Measurements from ENCODE around the gene C4B.
"Not testable (repeated sequence)": the region's sequence is repeated elsewhere in the genome, so short reads cannot be mapped to it uniquely, and the experiment has no call there.

C4B gene

DNA sequence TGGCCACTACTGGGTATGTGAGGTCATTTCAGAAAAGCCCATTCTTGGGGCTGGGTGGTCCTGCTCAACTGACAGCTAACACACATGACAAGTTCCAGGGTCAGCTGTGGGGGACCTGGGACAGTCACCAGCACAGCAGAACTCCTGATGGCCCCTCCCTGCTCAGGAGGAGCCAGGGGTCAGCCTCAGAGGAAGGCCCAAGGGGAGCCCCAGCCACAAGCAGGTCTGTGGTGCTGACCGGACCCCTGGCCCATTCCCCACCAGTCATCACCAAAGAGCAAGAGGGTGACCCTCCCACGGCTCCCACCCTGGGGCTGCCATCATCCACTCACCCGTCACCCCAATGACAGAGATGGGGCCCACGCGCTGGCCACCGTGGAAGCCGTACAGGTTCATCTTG, 41.7 kb downstream of the C4B start:
- no peak for DNase-seq

DNA sequence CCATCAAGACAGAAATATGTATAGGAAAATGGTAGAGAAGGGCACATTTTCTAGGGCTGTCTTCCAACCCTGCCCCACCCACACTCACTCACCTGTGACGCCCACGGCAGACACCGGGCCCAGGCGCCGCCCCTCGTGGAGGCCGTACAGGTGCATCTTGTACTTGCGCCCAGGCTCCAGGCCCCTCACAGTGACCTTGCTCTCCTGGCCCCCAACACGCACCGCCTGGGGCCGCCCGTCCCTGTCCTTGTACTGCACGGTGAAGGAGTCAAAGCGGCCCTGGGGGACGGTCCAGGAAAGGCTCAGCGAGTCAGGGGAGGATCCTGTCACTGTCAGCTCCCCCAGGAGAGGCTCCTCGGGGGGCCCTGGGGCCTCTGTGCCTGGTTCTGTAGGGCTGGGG, 43.4 kb downstream of the C4B start:
- no peak for DNase-seq

DNA sequence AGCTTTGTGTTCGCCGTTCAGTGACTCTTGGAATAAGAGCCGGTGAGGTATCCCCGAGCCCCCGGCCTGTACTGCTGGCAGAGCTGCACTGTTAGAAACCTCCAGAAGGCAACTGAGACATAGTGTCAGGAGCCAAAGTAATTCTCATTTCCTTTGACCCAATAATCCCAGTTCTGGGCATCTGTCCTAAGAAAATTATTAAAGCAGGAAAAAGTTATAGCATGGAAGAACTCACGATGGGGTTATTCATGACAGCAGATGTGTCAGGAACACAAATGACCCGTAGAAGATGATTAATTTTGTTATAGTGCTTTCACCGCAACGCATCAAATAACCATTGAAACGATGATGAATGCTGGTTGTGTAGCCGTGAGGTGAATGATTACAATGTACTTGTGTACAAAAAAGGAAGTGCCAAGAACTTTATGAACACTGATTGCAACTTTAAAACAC, 43.9 kb downstream of the C4B start:
- DNase-seq, result no peak

DNA sequence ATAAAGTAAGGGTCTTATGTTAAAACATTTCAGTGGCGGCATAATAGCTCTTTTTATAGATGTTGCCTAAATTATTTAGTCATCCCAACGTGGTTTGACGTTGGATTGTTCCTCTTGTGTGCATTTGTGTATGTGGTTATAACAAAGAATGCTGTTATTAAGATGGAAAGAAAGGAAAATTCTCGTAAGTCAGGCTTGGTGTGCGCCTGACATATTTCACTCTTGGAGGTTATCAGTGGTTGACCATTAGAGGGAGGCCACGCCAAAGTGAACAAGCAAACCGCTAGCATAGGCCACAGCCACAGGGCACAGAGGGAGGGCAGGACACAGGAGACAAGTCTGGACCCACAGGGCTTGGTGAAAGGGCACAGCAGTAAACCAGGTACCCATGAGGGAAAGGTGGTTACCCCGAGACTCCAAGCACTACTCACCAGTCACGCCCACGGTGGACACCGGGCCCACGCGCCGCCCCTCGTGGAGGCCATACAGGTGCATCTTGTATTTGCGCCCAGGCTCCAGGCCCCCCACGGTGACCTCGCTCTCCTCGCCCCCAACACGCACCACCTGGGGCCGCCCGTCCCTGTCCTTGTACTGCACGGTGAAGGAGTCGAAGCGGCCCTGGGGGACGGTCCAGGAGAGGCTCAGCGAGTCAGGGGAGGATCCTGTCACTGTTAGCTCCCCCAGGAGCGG, 46.5 kb downstream of the C4B start:
- DNase-seq, result no peak

DNA sequence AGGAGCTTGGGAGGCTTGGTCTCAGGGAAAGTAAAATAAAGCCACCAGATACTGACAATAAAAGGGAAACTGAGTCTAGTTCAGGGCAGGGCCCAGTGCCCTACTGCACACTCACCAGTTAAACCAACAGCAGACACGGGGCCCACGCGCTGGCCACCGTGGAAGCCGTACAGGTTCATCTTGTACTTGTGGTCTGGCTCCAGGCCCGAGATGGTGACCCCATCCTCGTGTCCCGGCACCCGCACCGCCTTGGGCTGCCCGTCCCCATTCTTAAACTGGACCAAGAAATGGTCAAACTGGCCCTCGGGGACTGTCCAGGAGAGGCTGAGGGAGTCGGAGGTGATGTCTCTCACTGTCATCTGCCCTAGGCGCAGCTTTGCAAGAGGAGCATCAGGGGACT, 50.1 kb downstream of the C4B start:
- no peak for DNase-seq

DNA sequence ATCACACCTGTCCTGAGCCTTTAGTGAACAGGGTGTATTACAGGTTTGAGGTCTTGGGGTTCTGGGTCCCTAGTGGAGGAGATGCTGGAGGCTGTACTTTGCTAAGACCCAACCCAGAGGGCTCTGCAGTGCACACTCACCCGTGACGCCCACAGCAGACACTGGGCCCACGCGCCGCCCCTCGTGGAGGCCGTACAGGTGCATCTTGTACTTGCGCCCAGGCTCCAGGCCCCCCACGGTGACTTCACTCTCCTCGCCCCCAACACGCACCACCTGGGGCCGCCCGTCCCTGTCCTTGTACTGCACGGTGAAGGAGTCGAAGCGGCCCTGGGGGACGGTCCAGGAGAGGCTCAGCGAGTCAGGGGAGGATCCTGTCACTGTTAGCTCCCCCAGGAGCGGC, 52.9 kb downstream of the C4B start:
- not testable (repeated sequence) for DNase-seq

DNA sequence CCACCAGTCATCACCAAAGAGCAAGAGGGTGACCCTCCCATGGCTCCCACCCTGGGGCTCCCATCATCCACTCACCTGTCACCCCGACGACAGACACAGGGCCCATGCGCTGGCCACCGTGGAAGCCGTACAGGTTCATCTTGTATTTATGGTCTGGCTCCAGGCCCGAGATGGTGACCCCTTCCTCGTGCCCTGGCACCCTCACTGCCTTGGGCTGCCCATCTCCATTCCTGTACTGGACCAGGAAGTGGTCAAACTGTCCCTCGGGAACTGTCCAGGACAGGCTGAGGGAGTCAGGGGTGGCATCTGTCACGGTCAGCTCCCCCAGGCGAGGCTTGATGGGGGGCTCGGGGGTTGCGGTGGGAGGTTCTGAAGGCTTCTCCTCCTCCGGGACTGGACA, 53.7 kb downstream of the C4B start:
- DNase-seq, result not testable (repeated sequence)

DNA sequence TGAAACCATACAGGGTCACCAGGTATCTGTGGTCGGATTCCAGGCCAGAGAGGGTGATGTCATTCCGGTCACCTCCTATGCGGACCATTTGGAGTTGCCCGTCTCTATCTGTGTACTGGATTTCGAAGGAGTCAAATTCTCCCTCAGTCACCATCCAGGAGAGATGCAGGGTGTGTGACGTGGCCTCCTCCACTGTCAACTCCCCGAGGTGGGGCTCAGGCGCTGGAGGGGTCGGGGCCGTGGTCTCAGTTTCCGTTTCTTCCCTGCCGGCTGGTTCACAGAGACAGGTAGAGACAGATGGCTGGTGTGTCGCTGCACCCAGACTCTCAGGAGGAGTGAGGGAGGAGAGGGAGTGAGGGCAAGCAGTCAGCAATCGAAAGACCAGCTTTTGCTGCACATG, 54.3 kb downstream of the C4B start:
- DNase-seq, result no peak

DNA sequence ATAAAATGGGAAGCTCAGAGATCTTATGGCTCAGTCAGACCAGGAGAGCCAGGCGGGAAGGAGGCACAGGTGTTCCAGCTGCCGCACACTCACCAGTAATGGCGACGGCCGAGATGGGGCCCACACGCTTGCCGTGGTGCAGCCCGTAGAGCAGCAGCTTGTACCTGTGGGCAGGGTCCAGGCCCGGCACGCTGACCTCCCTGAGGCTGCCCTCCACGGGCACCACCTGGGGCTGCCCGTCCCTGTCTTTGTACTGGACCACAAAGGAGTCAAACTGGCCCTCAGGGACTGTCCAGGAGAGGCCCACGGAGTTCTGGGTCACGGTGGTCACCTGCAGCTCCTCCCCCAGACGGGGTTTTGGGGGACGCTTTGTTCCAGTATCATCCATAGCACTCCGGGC, 54.9 kb downstream of the C4B start:
- no peak for DNase-seq

DNA sequence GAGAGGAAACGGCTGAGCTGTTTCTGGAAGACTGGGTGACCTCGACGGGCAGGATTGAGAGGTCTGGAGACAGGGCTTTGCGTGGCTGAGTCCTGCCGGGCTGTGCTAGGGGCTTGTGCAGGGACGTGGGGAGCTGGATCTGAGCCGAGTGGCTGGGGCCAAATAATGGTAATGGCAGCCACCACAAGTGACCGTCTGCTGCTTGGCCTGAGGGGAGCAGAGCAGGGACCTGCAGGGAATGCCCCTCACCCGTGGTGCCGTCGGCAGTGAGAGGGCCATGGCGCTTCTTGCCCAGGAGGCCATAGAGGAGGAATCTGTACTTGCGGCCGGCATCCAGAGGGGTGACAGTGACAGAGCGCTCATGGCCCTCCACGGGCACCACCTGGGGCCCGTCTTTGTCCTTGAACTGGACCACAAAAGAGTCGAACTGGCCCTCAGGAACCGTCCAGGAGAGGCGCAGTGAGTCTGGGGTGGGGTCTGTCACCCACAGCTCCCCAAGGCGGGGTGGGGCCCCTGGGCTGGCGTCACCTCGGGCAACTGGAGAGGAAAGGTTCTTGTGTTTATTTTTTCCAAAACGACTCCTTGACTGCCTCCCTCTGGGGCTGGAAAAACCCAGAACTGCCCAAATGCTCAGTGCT, 55.4 kb downstream of the C4B start:
- no peak for DNase-seq

DNA sequence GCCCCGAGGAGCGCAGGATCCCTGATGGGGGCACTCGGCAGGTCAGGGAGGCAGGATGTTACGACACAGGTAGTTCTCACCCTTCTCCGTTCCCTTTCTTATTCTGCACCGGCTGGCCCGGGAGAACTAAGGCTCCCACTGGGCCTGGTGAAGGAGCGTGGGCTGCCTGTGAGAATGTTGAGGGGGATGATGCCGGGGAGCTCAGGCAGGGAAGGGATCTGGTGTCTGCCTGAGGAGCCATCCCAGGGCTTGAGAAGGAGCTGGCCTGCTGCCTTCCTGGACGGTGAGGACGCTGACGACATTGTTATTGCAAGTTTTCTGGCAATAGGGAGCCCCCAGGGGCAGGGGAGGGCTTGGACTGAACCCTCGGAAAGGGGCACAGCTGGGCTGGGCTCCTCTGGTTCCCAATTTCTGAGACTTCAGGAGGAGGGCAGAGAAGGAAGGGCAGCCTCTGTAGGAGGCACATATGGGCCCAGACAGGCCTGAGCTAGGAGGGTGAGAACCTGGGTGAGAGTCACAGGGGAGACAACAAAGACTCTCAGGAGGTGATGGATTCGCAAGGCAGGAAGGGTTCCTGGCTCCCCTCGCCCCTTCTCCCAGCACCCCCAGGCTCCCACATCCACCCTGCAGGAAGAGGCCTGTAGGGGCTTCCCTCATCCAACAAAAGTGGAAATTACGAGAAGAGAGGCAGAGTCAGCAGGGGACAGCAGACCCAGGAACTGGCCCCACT, 56.4 kb downstream of the C4B start:
- DNase-seq, result no peak

DNA sequence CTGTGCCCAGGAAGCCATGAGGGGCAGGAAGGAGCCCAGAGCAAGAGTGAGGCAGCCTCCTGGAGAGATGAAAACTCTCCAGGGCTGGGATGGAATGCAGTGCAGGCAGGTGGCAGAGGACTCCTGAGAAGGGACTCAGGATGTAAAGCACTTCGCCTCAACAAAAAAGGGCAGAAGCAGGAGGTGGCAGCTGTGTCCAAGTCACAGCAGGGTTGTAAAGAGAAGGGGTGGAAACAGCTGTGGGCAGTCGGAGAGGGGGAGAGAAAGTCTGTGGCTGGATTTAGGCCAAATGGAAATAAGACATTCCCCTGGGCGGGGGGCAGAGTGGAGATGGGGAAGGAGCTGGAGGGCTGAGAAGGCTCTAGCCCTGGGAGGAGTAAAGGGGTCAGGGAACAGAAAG, 58.5 kb downstream of the C4B start:
- no peak for DNase-seq

DNA sequence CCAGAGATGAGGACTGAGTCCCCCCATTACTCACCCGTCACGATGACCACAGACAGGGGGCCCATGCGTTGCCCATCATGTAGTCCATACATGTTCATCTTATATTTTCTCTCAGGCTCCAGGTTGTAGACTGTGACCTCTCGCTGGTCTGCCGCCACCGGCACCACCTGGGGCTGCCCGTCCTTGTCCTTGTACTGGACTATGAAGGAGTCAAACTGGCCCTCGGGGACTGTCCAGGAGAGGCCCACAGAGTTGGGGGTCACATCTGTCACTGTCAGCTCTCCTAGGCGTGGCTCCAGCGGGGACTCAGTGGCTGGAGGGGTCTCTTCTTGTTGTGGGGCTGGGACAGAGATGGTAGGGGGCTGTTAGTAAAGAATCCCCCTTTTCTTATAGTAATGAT, 59.0 kb downstream of the C4B start:
- no peak for DNase-seq

DNA sequence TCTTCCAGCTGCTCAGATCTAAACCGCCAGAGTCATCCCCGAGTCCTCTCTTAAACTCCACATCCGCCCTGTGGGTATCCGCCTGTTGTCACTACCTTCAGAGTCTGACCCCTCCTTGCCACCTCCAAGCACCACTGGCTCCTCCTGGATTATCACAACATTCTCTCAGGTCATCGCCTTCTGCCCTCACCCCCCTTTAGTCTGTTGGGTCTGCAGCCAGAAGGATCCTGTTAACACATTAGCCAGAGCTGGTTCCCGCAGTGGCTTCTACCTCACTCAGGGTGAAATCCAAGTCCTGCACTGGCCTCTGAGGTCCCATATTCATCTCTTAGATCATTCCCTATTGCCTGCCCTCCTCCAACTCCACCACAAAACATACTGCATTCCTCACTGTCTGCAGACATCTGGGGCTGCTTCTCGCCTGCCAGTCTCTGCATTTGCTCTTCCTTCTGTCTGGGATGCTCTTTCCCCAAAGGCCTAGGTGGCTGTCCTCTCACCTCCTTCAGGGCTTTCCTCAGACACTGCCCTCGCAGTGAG, 60.5 kb downstream of the C4B start:
- no peak for DNase-seq

DNA sequence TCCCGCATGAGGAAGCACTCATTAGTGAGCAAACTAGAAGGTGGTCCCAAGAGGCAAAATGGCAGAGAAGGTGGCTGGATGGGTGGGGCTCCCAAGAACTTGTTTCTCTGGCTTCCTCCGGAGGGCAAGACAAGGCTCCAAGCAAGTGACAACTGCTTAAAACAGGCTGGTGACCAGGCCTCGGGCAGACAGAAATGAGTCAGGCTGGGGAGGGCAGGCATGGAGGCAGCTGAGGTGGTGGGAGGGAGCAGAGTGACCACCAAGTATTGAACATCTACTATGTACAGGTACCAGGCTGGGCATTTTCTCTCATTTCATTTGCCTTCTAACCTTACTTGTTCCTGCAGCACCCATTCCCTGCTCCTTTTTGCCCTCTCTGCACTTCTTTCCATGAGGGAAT, 61.2 kb downstream of the C4B start:
- no peak for DNase-seq

DNA sequence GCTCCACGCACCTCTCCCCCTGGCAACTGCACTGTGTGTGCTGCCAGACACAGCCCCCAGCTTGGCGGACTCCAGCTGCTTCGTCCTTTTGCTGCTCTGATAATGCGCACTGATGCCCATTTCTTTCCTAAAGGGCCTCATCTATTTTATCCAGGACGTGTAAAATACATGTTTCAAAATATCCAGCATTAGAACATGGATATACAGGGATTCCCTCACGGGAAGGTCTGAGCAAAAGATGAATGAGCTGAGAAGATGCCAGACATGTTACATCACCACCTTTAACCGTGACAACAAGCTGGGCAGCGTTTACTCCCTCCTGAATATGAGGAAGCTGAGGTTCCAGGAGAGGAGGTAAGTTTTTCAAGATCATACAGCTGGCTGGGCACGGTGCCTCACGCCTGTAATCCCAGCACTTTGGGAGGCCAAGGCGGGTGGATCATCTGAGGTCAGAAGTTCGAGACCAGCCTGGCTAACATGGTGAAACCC, 61.8 kb downstream of the C4B start:
- no peak for DNase-seq

DNA sequence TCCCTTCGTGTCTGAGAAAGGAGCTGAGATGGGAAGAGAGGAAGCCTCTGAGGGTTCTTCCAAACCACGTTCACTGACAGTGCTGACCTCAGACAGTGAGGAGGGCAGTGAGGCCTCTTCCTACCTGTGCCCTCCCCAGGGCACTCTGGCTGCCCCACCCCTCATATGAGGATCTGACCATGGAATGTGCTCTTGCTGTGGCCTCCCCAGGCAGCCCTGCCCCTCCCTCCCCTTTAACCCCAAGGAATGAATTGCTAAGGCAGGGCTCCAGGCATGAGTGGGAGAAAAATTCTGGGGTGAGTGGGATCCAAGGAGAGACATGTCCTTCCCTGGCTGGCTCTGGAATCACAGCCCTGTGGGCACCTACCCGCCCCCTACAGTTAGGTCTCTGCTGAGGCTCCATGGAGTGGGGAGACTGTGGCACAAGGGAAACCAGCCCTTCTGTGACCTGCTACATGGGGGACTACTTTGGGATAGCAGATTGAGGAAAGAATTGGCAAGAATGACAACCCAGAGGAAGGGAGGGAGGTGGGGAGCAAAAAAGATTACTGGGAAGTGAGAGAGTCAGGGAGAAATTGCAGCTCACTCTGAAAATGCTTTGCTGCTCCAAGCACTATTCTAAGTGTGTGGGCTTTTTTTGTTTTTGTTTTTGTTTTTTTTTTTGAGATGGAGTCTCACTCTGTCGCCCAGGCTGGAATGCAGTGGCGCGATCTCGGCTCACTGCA, 65.1 kb downstream of the C4B start:
- DNase-seq, result no peak

DNA sequence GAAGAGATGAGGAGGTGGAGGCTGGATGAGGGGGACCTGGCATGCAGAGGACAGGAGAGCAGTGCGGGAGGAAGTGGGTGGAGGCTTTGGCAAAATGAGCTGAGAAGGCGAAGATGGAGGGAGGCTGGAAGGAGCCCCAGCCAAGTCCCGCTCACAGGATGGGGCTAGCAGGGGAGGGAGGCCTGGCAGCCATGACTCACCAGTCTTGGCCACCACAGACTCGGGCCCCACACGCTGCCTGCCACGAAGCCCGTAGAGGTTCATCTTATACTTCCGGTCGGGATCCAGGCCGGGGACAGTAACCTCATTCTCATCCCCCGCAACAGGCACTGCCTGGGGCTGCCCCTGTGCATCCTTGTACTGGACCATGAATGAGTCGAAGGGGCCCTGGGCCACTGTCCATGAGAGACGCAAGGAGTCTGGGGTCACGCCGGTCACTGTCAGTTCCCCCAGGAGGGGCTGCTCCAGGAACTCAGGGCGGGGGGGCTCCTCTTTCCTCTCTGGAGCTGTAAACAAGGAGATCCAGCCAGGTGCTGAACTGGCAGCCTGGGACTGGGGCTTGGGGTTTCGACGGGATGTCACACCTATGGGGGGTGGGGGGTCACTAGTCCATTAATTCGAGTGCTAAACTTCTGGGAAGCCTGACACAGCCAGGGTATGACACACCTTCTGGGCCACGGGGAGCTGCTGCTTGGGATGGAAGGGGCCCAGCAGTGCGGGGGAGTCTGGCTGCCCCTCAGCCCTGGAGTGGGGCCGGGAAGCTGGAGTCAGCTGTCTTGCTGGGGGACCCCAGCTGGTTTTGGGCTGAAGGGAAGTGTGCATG, 66.8 kb downstream of the C4B start:
- DNase-seq, result no peak

DNA sequence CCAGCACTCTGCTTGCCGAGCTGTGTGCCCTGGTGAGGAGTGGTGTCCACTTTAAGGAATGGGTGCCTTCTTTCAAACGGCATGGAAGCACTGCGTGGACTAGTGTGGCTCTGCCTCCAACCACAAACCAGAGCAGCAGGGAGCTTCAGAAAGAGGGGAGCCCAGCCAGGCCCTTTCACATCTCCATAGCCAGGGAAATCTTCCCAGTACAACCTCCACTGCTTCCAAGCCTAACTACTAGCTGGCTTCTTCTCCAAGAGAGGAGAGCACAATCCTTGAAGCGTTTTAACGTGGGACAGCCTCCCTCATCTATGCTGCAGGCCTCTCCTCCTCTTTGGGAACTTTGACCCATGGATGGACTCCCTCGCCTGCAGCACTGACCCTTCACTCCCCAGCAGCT, 67.9 kb downstream of the C4B start:
- no peak for DNase-seq

DNA sequence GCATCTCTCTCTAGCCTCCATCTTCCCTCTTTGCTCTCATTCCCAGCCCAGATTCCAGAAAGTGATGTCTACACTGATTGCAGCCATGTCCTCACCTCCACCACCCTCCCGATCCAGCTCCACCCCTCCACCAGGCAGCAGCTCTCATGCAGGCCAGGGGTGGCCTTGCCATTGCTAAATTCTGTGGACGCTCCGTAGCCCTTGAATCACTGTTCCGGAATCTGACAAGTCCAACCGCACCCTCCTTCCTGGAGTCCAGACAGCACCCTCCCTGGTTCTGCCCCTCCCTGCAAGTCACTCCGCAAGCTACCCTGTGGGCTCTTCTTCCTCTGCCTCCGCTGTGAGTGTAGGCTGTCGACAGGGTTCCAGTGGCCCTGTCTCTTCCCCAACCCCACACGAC, 68.3 kb downstream of the C4B start:
- DNase-seq, result no peak

DNA sequence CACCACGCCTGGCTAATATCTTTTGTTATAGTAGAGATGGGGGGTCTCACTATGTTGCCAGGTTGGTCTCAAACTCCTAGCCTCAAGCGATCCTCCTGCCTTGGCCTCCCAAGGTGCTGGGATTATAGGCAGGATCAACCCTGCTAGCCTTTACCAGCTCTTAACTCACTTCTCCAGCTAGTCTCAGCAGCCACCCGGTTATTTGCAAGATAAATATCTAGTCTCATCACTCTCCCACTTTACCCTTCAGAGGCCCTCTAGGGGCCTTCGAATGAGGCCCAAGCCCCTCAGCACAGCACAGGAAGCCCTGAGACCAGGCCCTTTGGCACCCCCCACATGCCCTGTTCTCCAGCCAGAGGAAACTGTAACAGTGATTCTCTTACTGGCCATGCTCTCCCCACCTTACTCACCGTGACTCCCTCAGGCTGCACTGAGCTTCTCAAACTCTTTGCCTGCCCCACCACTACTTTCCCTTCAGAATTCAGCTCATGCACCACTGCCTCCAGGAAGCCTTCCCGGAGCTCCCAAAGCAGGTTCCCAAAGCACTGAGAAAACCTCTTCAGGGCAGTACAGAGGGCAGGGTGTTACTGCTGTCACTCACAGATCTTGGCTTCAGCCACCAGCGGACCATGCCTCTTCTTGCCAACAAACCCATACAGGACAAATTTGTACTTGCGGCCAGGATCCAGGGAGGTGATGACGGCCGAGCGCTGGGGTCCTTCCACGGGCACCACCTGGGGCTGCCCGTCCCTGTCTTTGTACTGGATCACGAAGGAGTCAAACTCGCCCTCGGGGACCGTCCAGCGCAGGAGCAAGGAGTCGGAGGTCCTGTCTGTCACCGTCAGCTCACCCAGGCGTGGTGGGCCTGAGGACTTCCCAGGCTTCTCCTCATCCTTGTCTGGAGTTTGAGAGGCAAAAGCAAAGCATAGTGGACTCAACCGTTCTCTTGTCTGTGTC, 69.5 kb downstream of the C4B start:
- DNase-seq, result no peak

Measured in bone marrow (tissue), 2 donors.